Stomach (tissue), 9 donors: ENCODE measurements around the gene NF1. TPM values are rescaled to one million over a fixed set of nuclear protein-coding genes. Genes with fewer than 3 reads are reported as not detected.
A peak's percentile ranks its signal among the peaks of the same experiment; 100 is the strongest.
"Not testable (repeated sequence)": the region's sequence is repeated elsewhere in the genome, so short reads cannot be mapped to it uniquely, and the experiment has no call there.

Source experiments
- DNase-seq, 2 donors: peaks; one replicate each; pipeline versions ENCODE4 v3.0.0 to v3.0.0-alpha.2; 2013 to 2019
- H3K27ac ChIP-seq, 5 donors: fragments of 200-600 bp in 4 of 5; sonication (generic) in 4 of 5; one replicate each; pipeline ENCODE4 v1.5.1; 2013 to 2019; ENCODE audit warnings: mild to moderate bottlenecking in 1 of 5, moderate library complexity in 1 of 5
- H3K27me3 ChIP-seq, 3 donors: fragments of 200-600 bp; sonication (generic); one replicate each; pipeline ENCODE4 v1.5.1; 2017 to 2019; ENCODE audit warnings: mixed run types in 1 of 3
- H3K36me3 ChIP-seq, 4 donors: fragments of 200-600 bp; sonication (generic); 1 replicate in 3 of 4; 2 replicates in 1 of 4; pipeline ENCODE4 v1.5.1; 2016 to 2019
- H3K4me1 ChIP-seq, 4 donors: fragments of 200-600 bp; sonication (generic); one replicate each; pipeline ENCODE4 v1.5.1; 2016 to 2019
- H3K4me3 ChIP-seq, 4 donors: fragments of 200-600 bp; sonication (generic) in 3 of 4; one replicate each; pipeline ENCODE4 v1.5.1; 2016 to 2019; ENCODE audit warnings: mild to moderate bottlenecking in 1 of 4
- H3K9me3 ChIP-seq, 4 donors: fragments of 200-600 bp; sonication (generic); one replicate each; pipeline ENCODE4 v1.5.1; 2016 to 2019
- CTCF ChIP-seq, 7 experiments: fragments of 450-650 bp in 4 of 7; fragments of 200-600 bp in 3 of 7; sonication (generic) in 3 of 7; IDR thresholded peaks; one replicate each; pipeline ENCODE4 v1.5.1; 2016 to 2019; ENCODE audit warnings: antibody characterized with exemption in 7 of 7, control low read depth in 2 of 7, mild to moderate bottlenecking in 1 of 7
- EP300 ChIP-seq: sonication (generic); formaldehyde crosslinking; IDR thresholded peaks from one replicate; pipeline ENCODE4 v1.6.1; 2017; ENCODE audit warnings: antibody characterized with exemption
- POLR2A ChIP-seq, 4 donors: fragments of 450-650 bp; IDR thresholded peaks; one replicate each; pipeline ENCODE4 v1.6.1; 2016; ENCODE audit warnings: antibody characterized with exemption in 4 of 4, control low read depth in 2 of 4, mild to moderate bottlenecking in 1 of 4, moderate library complexity in 1 of 4
- POLR2AphosphoS5 ChIP-seq, 3 donors: sonication (generic); formaldehyde crosslinking; IDR thresholded peaks; one replicate each; pipeline ENCODE4 v1.6.1; 2016; ENCODE audit warnings: antibody characterized with exemption in 3 of 3
- WGBS, 5 donors: extraction: QIAGEN DNeasy Blood & Tissue Kit in 3 of 5; methylation state at CpG; one replicate each; pipeline versions ENCODE4 v1.1.5 to v1.1.7; 2013 to 2018; 5-methylcytosine and 5-hydroxymethylcytosine counted together
- intact Hi-C: fragments of 100-400 bp; cut with DNase I; formaldehyde crosslinking; loops from one replicate; pipeline ENCODE4 v1.15.1; 2023; ENCODE audit warnings: low total_unique reads
- polyA plus RNA-seq, 3 donors: library from polyadenylated mRNA; stranded (reverse); fragments of 200-250 nt; gene quantifications; one replicate each; pipeline ENCODE4 v1.2.3, GENCODE V29; 2013
- total RNA-seq, 5 donors: library from RNA; depleted of rRNA; stranded (reverse); fragments of >200 nt; gene quantifications; one replicate each; pipeline versions ENCODE4 v1.1.0 to v1.2.3, GENCODE V29; 2014 to 2016
- donor health status: healthy with polysubstance abuse.
- donor health status: Bipolar disorder and iron deficiency.
- donor health status: healthy.

NF1 gene
- total and polyA plus RNA-seq, 8 donors = 5.2 to 108 (median 50.5) TPM

GRCh38 chr17:31111183-31111582 is 16.4 kb downstream of the NF1 start:
- no peak overlapping the region for H3K4me3 ChIP-seq
- intact Hi-C loops = no loop called here
- H3K9me3 ChIP-seq = no peaks in the 10 kb centered on the region
- DNase-seq = no peak
- WGBS, 5 donors = 0 to 48% (median 34%) methylated on average over 2 of the region's 2 CpGs
- H3K36me3 ChIP-seq = no peaks in the 10 kb centered on the region
- no peaks in the 10 kb centered on the region for H3K4me1 ChIP-seq
- TF ChIP-seq EP300 = no peak
- TF ChIP-seq POLR2AphosphoS5 (IDR thresholded peaks at IDR 0.05) = no peak
- no peak for TF ChIP-seq POLR2A (IDR thresholded peaks at IDR 0.05)
- no peak for TF ChIP-seq CTCF (IDR thresholded peaks at IDR 0.05)
- H3K27ac ChIP-seq = no peak overlapping the region
- no peaks in the 10 kb centered on the region for H3K27me3 ChIP-seq

- Histone ChIP-seq H3K27me3 (no peaks in the 10 kb centered on the region), H3K4me3 (no peak overlapping the region), H3K36me3 (no peaks in the 10 kb centered on the region), H3K27ac (no peak overlapping the region), H3K9me3 (no peaks in the 10 kb centered on the region), H3K4me1 (no peaks in the 10 kb centered on the region)
- TF ChIP-seq POLR2A (IDR thresholded peaks at IDR 0.05) = no peak
- TF ChIP-seq EP300 = no peak
- TF ChIP-seq CTCF (IDR thresholded peaks at IDR 0.05) = no peak
- no peak for TF ChIP-seq POLR2AphosphoS5 (IDR thresholded peaks at IDR 0.05)
- intact Hi-C loops = no loop called here
- DNase-seq = no peak
- 90 to 98% (median 97%) methylated on average over 1 of the region's 1 CpG for WGBS, 5 donors
These were observed 17.4 kb downstream of the NF1 start for GRCh38 chr17:31112001-31112661.

- H3K4me3 ChIP-seq, DNase-seq, H3K4me1 ChIP-seq, H3K9me3 ChIP-seq, H3K36me3 ChIP-seq, intact Hi-C loops, H3K27me3 ChIP-seq, H3K27ac ChIP-seq: not testable (repeated sequence)
- 74 to 81% (median 81%) methylated on average over 7 of the region's 7 CpGs for WGBS, 5 donors
- TF ChIP-seq POLR2AphosphoS5 (IDR thresholded peaks at IDR 0.05) = peak in 1 of 3 donors; percentile 42
These were observed 18.6 kb downstream of the NF1 start for GRCh38 chr17:31113368-31113767.

- no peaks in the 10 kb centered on the region for H3K4me1 ChIP-seq
- H3K36me3 ChIP-seq = no peaks in the 10 kb centered on the region
- H3K4me3 ChIP-seq = no peak overlapping the region
- H3K27me3 ChIP-seq = no peaks in the 10 kb centered on the region
- H3K9me3 ChIP-seq = no peaks in the 10 kb centered on the region
- intact Hi-C loops = no loop called here
- 91 to 98% (median 96%) methylated on average over 4 of the region's 4 CpGs for WGBS, 5 donors
- no peak for DNase-seq
- TF ChIP-seq POLR2AphosphoS5 (IDR thresholded peaks at IDR 0.05) (no peak), EP300 (no peak), POLR2A (IDR thresholded peaks at IDR 0.05) (no peak), CTCF (IDR thresholded peaks at IDR 0.05) (no peak)
- no peak overlapping the region for H3K27ac ChIP-seq
These were observed 19.2 kb downstream of the NF1 start for GRCh38 chr17:31113939-31114338.

GRCh38 chr17:31114956-31115555 is 20.3 kb downstream of the NF1 start:
- H3K4me3 ChIP-seq = no peak overlapping the region
- intact Hi-C loops = no loop called here
- no peak for TF ChIP-seq POLR2A (IDR thresholded peaks at IDR 0.05)
- no peak for TF ChIP-seq CTCF (IDR thresholded peaks at IDR 0.05)
- no peak for TF ChIP-seq POLR2AphosphoS5 (IDR thresholded peaks at IDR 0.05)
- TF ChIP-seq EP300 = no peak
- no peaks in the 10 kb centered on the region for H3K27me3 ChIP-seq
- H3K36me3 ChIP-seq = no peaks in the 10 kb centered on the region
- WGBS, 5 donors = 87 to 93% (median 92%) methylated on average over 3 of the region's 3 CpGs
- no peaks in the 10 kb centered on the region for H3K9me3 ChIP-seq
- DNase-seq = no peak
- no peaks in the 10 kb centered on the region for H3K4me1 ChIP-seq
- no peak overlapping the region for H3K27ac ChIP-seq
